HEK293 (cell line): Measurements from ENCODE around the gene EPN2.

Experiments used
- CTCF ChIA-PET: fragments of 350-600 bp; formaldehyde crosslinking; extraction: SDS; loops from one replicate; lab custom pipeline; 2021; ENCODE audit warnings: antibody characterized with exemption; lab: Yijun Ruan, JAX
- POLR2A ChIA-PET: fragments of 300-600 bp; formaldehyde crosslinking; extraction: SDS; loops from one replicate; lab custom pipeline; 2020; ENCODE audit warnings: antibody characterized with exemption, inconsistent platforms; lab: Yijun Ruan, JAX
- H3K27ac ChIP-seq: fragments of 200-500 bp; sonication (Bioruptor generic); 2 replicates; pipeline ENCODE4 v1.5.1; 2014; ENCODE audit warnings: low read depth, low read length, control low read depth, inconsistent platforms; ENCODE audit errors: extremely low read depth
- H3K36me3 ChIP-seq, 2 experiments: fragments of 200-500 bp in 1 of 2; sonication (Bioruptor generic) in 1 of 2; 1 replicate in 1 of 2; 2 replicates in 1 of 2; pipeline ENCODE4 v1.5.1; 2014 to 2017; ENCODE audit warnings: inconsistent platforms in 2 of 2, low read length in 2 of 2; ENCODE audit not compliant: control insufficient read depth in 2 of 2, insufficient read depth in 1 of 2
- H3K4me1 ChIP-seq: fragments of 200-500 bp; sonication (Bioruptor generic); 2 replicates; pipeline ENCODE4 v1.5.1; 2014; ENCODE audit warnings: mild to moderate bottlenecking, low read length, inconsistent platforms; ENCODE audit not compliant: control insufficient read depth, insufficient read depth
- H3K4me3 ChIP-seq: 2 replicates; pipeline ENCODE4 v1.5.1; 2011; ENCODE audit warnings: low read depth, mild to moderate bottlenecking, control low read depth, low read length, moderate library complexity
- H3K9me3 ChIP-seq: fragments of 200-500 bp; sonication (Bioruptor generic); 2 replicates; pipeline ENCODE4 v1.5.1; 2014; ENCODE audit warnings: low read depth, low read length, inconsistent platforms; ENCODE audit not compliant: control insufficient read depth, insufficient read depth
- GLI4 ChIP-seq: fragments of 450-650 bp; formaldehyde crosslinking; IDR thresholded peaks from 2 replicates; pipeline ENCODE4 v1.5.1; 2016; ENCODE audit warnings: missing biosample characterization, missing genetic modification characterization
- IKZF3 ChIP-seq: fragments of 450-650 bp; IDR thresholded peaks from 2 replicates; pipeline ENCODE4 v1.5.0; 2018; ENCODE audit warnings: missing biosample characterization, mild to moderate bottlenecking, missing genetic modification characterization, moderate library complexity
- SP7 ChIP-seq: fragments of 450-650 bp; formaldehyde crosslinking; IDR thresholded peaks from 2 replicates; pipeline ENCODE4 v1.5.1; 2016; ENCODE audit warnings: missing biosample characterization, missing genetic modification characterization
- ZBTB17 ChIP-seq: fragments of 450-650 bp; formaldehyde crosslinking; IDR thresholded peaks from 2 replicates; pipeline ENCODE4 v1.5.1; 2016; ENCODE audit warnings: missing biosample characterization, missing genetic modification characterization
- ZBTB8A ChIP-seq: fragments of 450-650 bp; formaldehyde crosslinking; IDR thresholded peaks from 2 replicates; pipeline ENCODE4 v1.5.1; 2016; ENCODE audit warnings: missing biosample characterization, missing genetic modification characterization
- ZFP3 ChIP-seq: fragments of 450-650 bp; formaldehyde crosslinking; IDR thresholded peaks from 2 replicates; pipeline ENCODE4 v1.5.1; 2016; ENCODE audit warnings: low read depth, missing biosample characterization, missing genetic modification characterization
- ZNF10 ChIP-seq: fragments of 450-650 bp; formaldehyde crosslinking; IDR thresholded peaks from 2 replicates; pipeline ENCODE4 v1.5.1; 2017; ENCODE audit warnings: missing biosample characterization, missing genetic modification characterization
- ZNF138 ChIP-seq: fragments of 450-650 bp; formaldehyde crosslinking; IDR thresholded peaks from 2 replicates; pipeline ENCODE4 v1.5.1; 2016; ENCODE audit warnings: missing biosample characterization, missing genetic modification characterization, borderline replicate concordance
- ZNF169 ChIP-seq: fragments of 450-650 bp; formaldehyde crosslinking; IDR thresholded peaks from 2 replicates; pipeline ENCODE4 v1.5.1; 2016; ENCODE audit warnings: missing biosample characterization, missing genetic modification characterization
- ZNF311 ChIP-seq: fragments of 450-650 bp; formaldehyde crosslinking; IDR thresholded peaks from 2 replicates; pipeline ENCODE4 v1.5.1; 2017; ENCODE audit warnings: missing biosample characterization, missing genetic modification characterization, borderline replicate concordance
- ZNF324 ChIP-seq: fragments of 450-650 bp; formaldehyde crosslinking; IDR thresholded peaks from 2 replicates; pipeline ENCODE4 v1.5.1; 2016; ENCODE audit warnings: missing biosample characterization, missing genetic modification characterization
- ZNF48 ChIP-seq: fragments of 450-650 bp; formaldehyde crosslinking; IDR thresholded peaks from 2 replicates; pipeline ENCODE4 v1.5.1; 2016; ENCODE audit warnings: missing biosample characterization, missing genetic modification characterization
- ZNF510 ChIP-seq: fragments of 450-650 bp; formaldehyde crosslinking; IDR thresholded peaks from 2 replicates; pipeline ENCODE4 v1.5.1; 2018; ENCODE audit warnings: mild to moderate bottlenecking, missing genetic modification characterization, missing biosample characterization; ENCODE audit not compliant: insufficient replicate concordance
- ZNF514 ChIP-seq: fragments of 450-650 bp; formaldehyde crosslinking; IDR thresholded peaks from 2 replicates; pipeline ENCODE4 v1.5.1; 2016; ENCODE audit warnings: missing biosample characterization, missing genetic modification characterization
- ZNF529 ChIP-seq: fragments of 450-650 bp; formaldehyde crosslinking; IDR thresholded peaks from 2 replicates; pipeline ENCODE4 v1.5.1; 2017; ENCODE audit warnings: missing genetic modification characterization, missing biosample characterization; ENCODE audit not compliant: insufficient replicate concordance
- ZNF544 ChIP-seq: fragments of 450-650 bp; formaldehyde crosslinking; IDR thresholded peaks from 2 replicates; pipeline ENCODE4 v1.5.0; 2017; ENCODE audit warnings: missing biosample characterization, missing genetic modification characterization
- ZNF571 ChIP-seq: fragments of 450-650 bp; formaldehyde crosslinking; IDR thresholded peaks from 2 replicates; pipeline ENCODE4 v1.5.0; 2017; ENCODE audit warnings: missing biosample characterization, missing genetic modification characterization
- ZNF629 ChIP-seq: fragments of 450-650 bp; formaldehyde crosslinking; IDR thresholded peaks from 2 replicates; pipeline ENCODE4 v1.5.1; 2017; ENCODE audit warnings: missing biosample characterization, missing genetic modification characterization
- ZNF654 ChIP-seq: fragments of 450-650 bp; formaldehyde crosslinking; IDR thresholded peaks from 2 replicates; pipeline ENCODE4 v1.5.1; 2016; ENCODE audit warnings: low read depth, missing biosample characterization, missing genetic modification characterization
- ZNF707 ChIP-seq: fragments of 450-650 bp; formaldehyde crosslinking; IDR thresholded peaks from 2 replicates; pipeline ENCODE4 v1.5.1; 2016; ENCODE audit warnings: missing biosample characterization, missing genetic modification characterization
- ZSCAN30 ChIP-seq: fragments of 450-650 bp; IDR thresholded peaks from 2 replicates; pipeline ENCODE4 v1.5.1; 2018; ENCODE audit warnings: missing biosample characterization, mild to moderate bottlenecking, missing genetic modification characterization, moderate library complexity
- TF ChIP-seq, protein P1 (sequence below): fragments of 450-650 bp; formaldehyde crosslinking; IDR thresholded peaks from 2 replicates; pipeline ENCODE4 v1.5.1; 2016; ENCODE audit warnings: missing biosample characterization, missing genetic modification characterization
- TF ChIP-seq, protein P2 (sequence below): fragments of 450-650 bp; formaldehyde crosslinking; IDR thresholded peaks from 2 replicates; pipeline ENCODE4 v1.5.1; 2016; ENCODE audit warnings: missing biosample characterization, missing genetic modification characterization, borderline replicate concordance
- TF ChIP-seq, protein P3 (sequence below): fragments of 450-650 bp; formaldehyde crosslinking; IDR thresholded peaks from 2 replicates; pipeline ENCODE4 v1.5.1; 2017; ENCODE audit warnings: missing biosample characterization, missing genetic modification characterization
- TF ChIP-seq, protein P4 (sequence below): fragments of 450-650 bp; formaldehyde crosslinking; IDR thresholded peaks from 2 replicates; pipeline ENCODE4 v1.5.1; 2017; ENCODE audit warnings: missing biosample characterization, missing genetic modification characterization
- TF ChIP-seq, protein P5 (sequence below): fragments of 450-650 bp; formaldehyde crosslinking; IDR thresholded peaks from 2 replicates; pipeline ENCODE4 v1.5.1; 2016; ENCODE audit warnings: missing biosample characterization, missing genetic modification characterization

EPN2 gene

DNA sequence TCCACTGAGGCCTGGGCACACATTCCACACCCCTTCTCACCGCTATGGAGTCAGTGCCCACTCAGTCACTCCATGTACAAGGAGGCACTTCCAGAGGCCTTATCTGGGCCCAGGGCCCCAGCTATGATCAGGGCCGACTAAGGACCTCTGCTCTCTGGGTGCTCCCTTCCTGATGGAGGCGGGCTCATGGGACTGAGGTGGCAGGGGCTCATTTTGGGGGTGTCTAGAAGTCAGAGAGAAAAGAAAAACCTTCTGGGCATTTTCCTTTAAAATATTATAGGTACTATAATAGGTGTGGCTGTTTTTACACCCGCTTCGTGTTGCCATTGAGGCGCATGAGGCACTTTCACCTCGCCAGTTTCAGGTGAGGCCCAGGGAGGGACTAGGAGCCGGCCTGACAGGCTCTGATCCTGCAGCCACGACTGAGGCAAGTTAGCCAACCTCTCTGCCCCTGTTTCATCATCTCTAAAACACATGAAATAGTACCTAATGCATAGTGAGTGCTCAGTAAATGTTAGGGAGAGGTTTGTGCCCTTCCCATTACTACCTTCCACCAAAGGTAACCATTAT lies 111.0 kb downstream of the EPN2 start:
- peaks cover 0 to 5% of the 10 kb centered on the region in 2 experiments; a peak in 1 of 3 replicates for H3K36me3 ChIP-seq
- CTCF ChIA-PET = no interaction called here
- H3K9me3 ChIP-seq = no peaks in the 10 kb centered on the region
- TF ChIP-seq ZNF629 = no peak
- no peak for TF ChIP-seq ZNF544 (tag by site-specific recombination)
- no peak for TF ChIP-seq GLI4
- no peak for TF ChIP-seq ZNF571 (tag by site-specific recombination)
- TF ChIP-seq, protein P1, sequence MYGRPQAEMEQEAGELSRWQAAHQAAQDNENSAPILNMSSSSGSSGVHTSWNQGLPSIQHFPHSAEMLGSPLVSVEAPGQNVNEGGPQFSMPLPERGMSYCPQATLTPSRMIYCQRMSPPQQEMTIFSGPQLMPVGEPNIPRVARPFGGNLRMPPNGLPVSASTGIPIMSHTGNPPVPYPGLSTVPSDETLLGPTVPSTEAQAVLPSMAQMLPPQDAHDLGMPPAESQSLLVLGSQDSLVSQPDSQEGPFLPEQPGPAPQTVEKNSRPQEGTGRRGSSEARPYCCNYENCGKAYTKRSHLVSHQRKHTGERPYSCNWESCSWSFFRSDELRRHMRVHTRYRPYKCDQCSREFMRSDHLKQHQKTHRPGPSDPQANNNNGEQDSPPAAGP (tag by site-specific recombination) = no peak
- TF ChIP-seq ZBTB8A (tag by site-specific recombination) = no peak
- no peak for TF ChIP-seq ZNF707 (tag by site-specific recombination)
- TF ChIP-seq ZNF514 = no peak
- no peak for TF ChIP-seq ZSCAN30
- TF ChIP-seq ZNF654 (tag by site-specific recombination) = no peak
- TF ChIP-seq ZFP3 (tag by site-specific recombination) = no peak
- TF ChIP-seq, protein P2, sequence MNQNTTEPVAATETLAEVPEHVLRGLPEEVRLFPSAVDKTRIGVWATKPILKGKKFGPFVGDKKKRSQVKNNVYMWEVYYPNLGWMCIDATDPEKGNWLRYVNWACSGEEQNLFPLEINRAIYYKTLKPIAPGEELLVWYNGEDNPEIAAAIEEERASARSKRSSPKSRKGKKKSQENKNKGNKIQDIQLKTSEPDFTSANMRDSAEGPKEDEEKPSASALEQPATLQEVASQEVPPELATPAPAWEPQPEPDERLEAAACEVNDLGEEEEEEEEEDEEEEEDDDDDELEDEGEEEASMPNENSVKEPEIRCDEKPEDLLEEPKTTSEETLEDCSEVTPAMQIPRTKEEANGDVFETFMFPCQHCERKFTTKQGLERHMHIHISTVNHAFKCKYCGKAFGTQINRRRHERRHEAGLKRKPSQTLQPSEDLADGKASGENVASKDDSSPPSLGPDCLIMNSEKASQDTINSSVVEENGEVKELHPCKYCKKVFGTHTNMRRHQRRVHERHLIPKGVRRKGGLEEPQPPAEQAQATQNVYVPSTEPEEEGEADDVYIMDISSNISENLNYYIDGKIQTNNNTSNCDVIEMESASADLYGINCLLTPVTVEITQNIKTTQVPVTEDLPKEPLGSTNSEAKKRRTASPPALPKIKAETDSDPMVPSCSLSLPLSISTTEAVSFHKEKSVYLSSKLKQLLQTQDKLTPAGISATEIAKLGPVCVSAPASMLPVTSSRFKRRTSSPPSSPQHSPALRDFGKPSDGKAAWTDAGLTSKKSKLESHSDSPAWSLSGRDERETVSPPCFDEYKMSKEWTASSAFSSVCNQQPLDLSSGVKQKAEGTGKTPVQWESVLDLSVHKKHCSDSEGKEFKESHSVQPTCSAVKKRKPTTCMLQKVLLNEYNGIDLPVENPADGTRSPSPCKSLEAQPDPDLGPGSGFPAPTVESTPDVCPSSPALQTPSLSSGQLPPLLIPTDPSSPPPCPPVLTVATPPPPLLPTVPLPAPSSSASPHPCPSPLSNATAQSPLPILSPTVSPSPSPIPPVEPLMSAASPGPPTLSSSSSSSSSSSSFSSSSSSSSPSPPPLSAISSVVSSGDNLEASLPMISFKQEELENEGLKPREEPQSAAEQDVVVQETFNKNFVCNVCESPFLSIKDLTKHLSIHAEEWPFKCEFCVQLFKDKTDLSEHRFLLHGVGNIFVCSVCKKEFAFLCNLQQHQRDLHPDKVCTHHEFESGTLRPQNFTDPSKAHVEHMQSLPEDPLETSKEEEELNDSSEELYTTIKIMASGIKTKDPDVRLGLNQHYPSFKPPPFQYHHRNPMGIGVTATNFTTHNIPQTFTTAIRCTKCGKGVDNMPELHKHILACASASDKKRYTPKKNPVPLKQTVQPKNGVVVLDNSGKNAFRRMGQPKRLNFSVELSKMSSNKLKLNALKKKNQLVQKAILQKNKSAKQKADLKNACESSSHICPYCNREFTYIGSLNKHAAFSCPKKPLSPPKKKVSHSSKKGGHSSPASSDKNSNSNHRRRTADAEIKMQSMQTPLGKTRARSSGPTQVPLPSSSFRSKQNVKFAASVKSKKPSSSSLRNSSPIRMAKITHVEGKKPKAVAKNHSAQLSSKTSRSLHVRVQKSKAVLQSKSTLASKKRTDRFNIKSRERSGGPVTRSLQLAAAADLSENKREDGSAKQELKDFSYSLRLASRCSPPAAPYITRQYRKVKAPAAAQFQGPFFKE (tag by site-specific recombination) = no peak
- no peak for TF ChIP-seq ZNF324
- TF ChIP-seq ZBTB17 (tag by site-specific recombination) = no peak
- no peak for TF ChIP-seq ZNF138 (tag by site-specific recombination)
- no peak for TF ChIP-seq ZNF529 (tag by site-specific recombination)
- TF ChIP-seq, all 188 proteins: peak for 0
- POLR2A ChIA-PET = no interaction called here
- H3K27ac ChIP-seq = no peak overlapping the region
- H3K4me3 ChIP-seq = no peak overlapping the region
- peaks cover 8% of the 10 kb centered on the region for H3K4me1 ChIP-seq

DNA sequence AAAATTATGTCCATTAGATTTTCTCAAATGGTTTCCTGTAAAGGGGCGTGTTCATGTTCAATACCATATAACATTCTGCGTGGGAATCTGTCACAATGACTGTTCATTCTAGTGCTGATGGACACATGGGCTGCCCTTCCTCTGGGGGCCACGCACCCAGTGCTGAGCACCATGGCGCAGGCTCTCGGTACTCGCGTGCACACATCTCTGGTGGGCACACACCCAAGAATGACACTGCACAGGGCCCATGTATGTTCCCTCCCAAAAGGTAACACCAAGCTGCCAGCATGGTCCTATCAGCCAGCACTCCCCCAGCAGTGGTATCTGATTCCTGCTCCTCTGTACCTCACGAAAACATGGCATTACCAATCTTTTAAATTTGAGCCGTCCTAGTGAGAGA lies 111.6 kb downstream of the EPN2 start:
- H3K9me3 ChIP-seq = no peaks in the 10 kb centered on the region
- H3K4me3 ChIP-seq = no peak overlapping the region
- peaks cover 0 to 3% of the 10 kb centered on the region in 2 experiments; a peak in 1 of 3 replicates for H3K36me3 ChIP-seq
- H3K4me1 ChIP-seq = peaks cover 8% of the 10 kb centered on the region
- CTCF ChIA-PET = no interaction called here
- H3K27ac ChIP-seq = no peak overlapping the region
- POLR2A ChIA-PET = no interaction called here
- TF ChIP-seq, protein P3, sequence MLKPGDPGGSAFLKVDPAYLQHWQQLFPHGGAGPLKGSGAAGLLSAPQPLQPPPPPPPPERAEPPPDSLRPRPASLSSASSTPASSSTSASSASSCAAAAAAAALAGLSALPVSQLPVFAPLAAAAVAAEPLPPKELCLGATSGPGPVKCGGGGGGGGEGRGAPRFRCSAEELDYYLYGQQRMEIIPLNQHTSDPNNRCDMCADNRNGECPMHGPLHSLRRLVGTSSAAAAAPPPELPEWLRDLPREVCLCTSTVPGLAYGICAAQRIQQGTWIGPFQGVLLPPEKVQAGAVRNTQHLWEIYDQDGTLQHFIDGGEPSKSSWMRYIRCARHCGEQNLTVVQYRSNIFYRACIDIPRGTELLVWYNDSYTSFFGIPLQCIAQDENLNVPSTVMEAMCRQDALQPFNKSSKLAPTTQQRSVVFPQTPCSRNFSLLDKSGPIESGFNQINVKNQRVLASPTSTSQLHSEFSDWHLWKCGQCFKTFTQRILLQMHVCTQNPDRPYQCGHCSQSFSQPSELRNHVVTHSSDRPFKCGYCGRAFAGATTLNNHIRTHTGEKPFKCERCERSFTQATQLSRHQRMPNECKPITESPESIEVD (tag by site-specific recombination) = no peak
- TF ChIP-seq ZFP3 (tag by site-specific recombination) (no peak), SP7 (tag by site-specific recombination) (no peak), ZNF169 (tag by site-specific recombination) (no peak), IKZF3 (tag by site-specific recombination) (no peak), ZNF48 (tag by site-specific recombination) (no peak), ZNF10 (tag by site-specific recombination) (no peak), ZNF510 (tag by site-specific recombination) (no peak), ZNF311 (tag by site-specific recombination) (no peak)
- TF ChIP-seq, protein P4, sequence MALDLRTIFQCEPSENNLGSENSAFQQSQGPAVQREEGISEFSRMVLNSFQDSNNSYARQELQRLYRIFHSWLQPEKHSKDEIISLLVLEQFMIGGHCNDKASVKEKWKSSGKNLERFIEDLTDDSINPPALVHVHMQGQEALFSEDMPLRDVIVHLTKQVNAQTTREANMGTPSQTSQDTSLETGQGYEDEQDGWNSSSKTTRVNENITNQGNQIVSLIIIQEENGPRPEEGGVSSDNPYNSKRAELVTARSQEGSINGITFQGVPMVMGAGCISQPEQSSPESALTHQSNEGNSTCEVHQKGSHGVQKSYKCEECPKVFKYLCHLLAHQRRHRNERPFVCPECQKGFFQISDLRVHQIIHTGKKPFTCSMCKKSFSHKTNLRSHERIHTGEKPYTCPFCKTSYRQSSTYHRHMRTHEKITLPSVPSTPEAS (tag by site-specific recombination) = no peak
- TF ChIP-seq, protein P5, sequence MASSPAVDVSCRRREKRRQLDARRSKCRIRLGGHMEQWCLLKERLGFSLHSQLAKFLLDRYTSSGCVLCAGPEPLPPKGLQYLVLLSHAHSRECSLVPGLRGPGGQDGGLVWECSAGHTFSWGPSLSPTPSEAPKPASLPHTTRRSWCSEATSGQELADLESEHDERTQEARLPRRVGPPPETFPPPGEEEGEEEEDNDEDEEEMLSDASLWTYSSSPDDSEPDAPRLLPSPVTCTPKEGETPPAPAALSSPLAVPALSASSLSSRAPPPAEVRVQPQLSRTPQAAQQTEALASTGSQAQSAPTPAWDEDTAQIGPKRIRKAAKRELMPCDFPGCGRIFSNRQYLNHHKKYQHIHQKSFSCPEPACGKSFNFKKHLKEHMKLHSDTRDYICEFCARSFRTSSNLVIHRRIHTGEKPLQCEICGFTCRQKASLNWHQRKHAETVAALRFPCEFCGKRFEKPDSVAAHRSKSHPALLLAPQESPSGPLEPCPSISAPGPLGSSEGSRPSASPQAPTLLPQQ (tag by site-specific recombination) = no peak
